Endodermal cell (in vitro differentiated cells): ENCODE results near the gene CNTNAP5. TPM values are rescaled to one million over a fixed set of nuclear protein-coding genes. Genes with fewer than 3 reads are reported as not detected.

Source experiments
- DNase-seq: peaks from one replicate; pipeline ENCODE4 v3.0.0-alpha.2; 2017
- H3K27ac ChIP-seq: 2 replicates; pipeline ENCODE4 v1.5.1; 2013; ENCODE audit warnings: mild to moderate bottlenecking, low read depth, low read length, moderate library complexity
- H3K27me3 ChIP-seq: 2 replicates; pipeline ENCODE4 v1.6.1; 2013; ENCODE audit warnings: mild to moderate bottlenecking, low read length, moderate library complexity; ENCODE audit not compliant: insufficient read depth, control insufficient read depth, poor library complexity, severe bottlenecking
- H3K36me3 ChIP-seq: 2 replicates; pipeline ENCODE4 v1.7.0; 2013; ENCODE audit warnings: mild to moderate bottlenecking, low read length, moderate library complexity; ENCODE audit not compliant: control insufficient read depth, insufficient read depth
- H3K4me1 ChIP-seq: one replicate; pipeline ENCODE4 v1.7.0; 2013; ENCODE audit warnings: low read length; ENCODE audit not compliant: control insufficient read depth, insufficient read depth
- H3K4me3 ChIP-seq: 2 replicates; pipeline ENCODE4 v1.5.1; 2013; ENCODE audit warnings: mild to moderate bottlenecking, low read length, moderate library complexity
- H3K9ac ChIP-seq: 2 replicates; pipeline ENCODE4 v1.6.1; 2013; ENCODE audit warnings: mild to moderate bottlenecking, low read length, moderate library complexity; ENCODE audit not compliant: poor library complexity, severe bottlenecking; ENCODE audit errors: extremely low read depth
- H3K9me3 ChIP-seq: 2 replicates; pipeline ENCODE4 v1.6.1; 2013; ENCODE audit warnings: mild to moderate bottlenecking, low read length, moderate library complexity; ENCODE audit not compliant: control insufficient read depth
- H3K27ac Mint-ChIP-seq: 2 replicates; pipeline ENCODE4 v1.8.0; 2020; ENCODE audit warnings: mixed read lengths
- H3K27me3 Mint-ChIP-seq: 2 replicates; pipeline ENCODE4 v1.8.0; 2021; ENCODE audit warnings: mild to moderate bottlenecking, mixed read lengths; ENCODE audit not compliant: insufficient read depth
- H3K36me3 Mint-ChIP-seq: 2 replicates; pipeline ENCODE4 v1.8.0; 2020; ENCODE audit warnings: low read depth, mixed read lengths
- H3K4me1 Mint-ChIP-seq: 2 replicates; pipeline ENCODE4 v1.8.0; 2020; ENCODE audit warnings: mixed read lengths
- H3K4me3 Mint-ChIP-seq: 2 replicates; pipeline ENCODE4 v1.8.0; 2020; ENCODE audit warnings: mild to moderate bottlenecking, moderate library complexity, mixed read lengths
- H3K9me3 Mint-ChIP-seq: 2 replicates; pipeline ENCODE4 v1.8.0; 2020; ENCODE audit warnings: mild to moderate bottlenecking, mixed read lengths
- WGBS, 2 experiments: methylation state at CpG; one replicate each; pipeline versions ENCODE4 v1.1.5 to v1.1.7; 2013; ENCODE audit warnings: missing lambda C conversion rate in 2 of 2, mixed read lengths in 1 of 2; ENCODE audit not compliant: insufficient coverage in 1 of 2, insufficient read length in 1 of 2; 5-methylcytosine and 5-hydroxymethylcytosine counted together
- total RNA-seq, 2 donors: library from RNA; stranded (reverse); fragmentation: NEBNext Ultra II Directional in 1 of 2; extraction: Animal tissue kit (Norgen Biotek cat#: 25700) in 1 of 2; gene quantifications; 2 replicates in 1 of 2; 3 replicates in 1 of 2; pipeline ENCODE4 v1.2.1, GENCODE V29; 2021
- TF ChIP-seq, protein P1 (sequence below): fragments of 200-600 bp; sonication (generic); conservative IDR thresholded peaks from 2 replicates; pipeline ENCODE4 v1.5.0; 2021; ENCODE audit warnings: antibody characterized with exemption, mild to moderate bottlenecking

The CNTNAP5 gene
- total RNA-seq, 2 donors from 2014 or later = 0.70 to 4.4 TPM

GRCh38 chr2:124301915-124302314, 276.8 kb downstream of the CNTNAP5 start:
- Mint-ChIP-seq H3K27me3 (no peaks in the 10 kb centered on the region), H3K36me3 (no peaks in the 10 kb centered on the region), H3K9me3 (peaks cover 20% of the 10 kb centered on the region), H3K4me1 (peaks cover 19% of the 10 kb centered on the region), H3K27ac (no peak overlapping the region), H3K4me3 (no peak overlapping the region)
- TF ChIP-seq, protein P1, sequence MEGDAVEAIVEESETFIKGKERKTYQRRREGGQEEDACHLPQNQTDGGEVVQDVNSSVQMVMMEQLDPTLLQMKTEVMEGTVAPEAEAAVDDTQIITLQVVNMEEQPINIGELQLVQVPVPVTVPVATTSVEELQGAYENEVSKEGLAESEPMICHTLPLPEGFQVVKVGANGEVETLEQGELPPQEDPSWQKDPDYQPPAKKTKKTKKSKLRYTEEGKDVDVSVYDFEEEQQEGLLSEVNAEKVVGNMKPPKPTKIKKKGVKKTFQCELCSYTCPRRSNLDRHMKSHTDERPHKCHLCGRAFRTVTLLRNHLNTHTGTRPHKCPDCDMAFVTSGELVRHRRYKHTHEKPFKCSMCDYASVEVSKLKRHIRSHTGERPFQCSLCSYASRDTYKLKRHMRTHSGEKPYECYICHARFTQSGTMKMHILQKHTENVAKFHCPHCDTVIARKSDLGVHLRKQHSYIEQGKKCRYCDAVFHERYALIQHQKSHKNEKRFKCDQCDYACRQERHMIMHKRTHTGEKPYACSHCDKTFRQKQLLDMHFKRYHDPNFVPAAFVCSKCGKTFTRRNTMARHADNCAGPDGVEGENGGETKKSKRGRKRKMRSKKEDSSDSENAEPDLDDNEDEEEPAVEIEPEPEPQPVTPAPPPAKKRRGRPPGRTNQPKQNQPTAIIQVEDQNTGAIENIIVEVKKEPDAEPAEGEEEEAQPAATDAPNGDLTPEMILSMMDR = no peak
- no peak for DNase-seq
- H3K27ac ChIP-seq = no peak overlapping the region
- H3K9ac ChIP-seq = no peak overlapping the region
- H3K9me3 ChIP-seq = peaks cover 12% of the 10 kb centered on the region
- H3K4me3 ChIP-seq = no peak overlapping the region
- peaks cover 6% of the 10 kb centered on the region for H3K4me1 ChIP-seq
- H3K27me3 ChIP-seq = no peaks in the 10 kb centered on the region
- no peaks in the 10 kb centered on the region for H3K36me3 ChIP-seq

GRCh38 chr2:124308319-124309062, 283.4 kb downstream of the CNTNAP5 start:
- DNase-seq = no peak
- no peaks in the 10 kb centered on the region for H3K27me3 ChIP-seq
- Mint-ChIP-seq H3K36me3 (no peaks in the 10 kb centered on the region), H3K27ac (no peak overlapping the region), H3K27me3 (no peaks in the 10 kb centered on the region), H3K9me3 (no peaks in the 10 kb centered on the region), H3K4me1 (peaks cover 8% of the 10 kb centered on the region), H3K4me3 (no peak overlapping the region)
- no peak overlapping the region for H3K4me3 ChIP-seq
- WGBS, 2 experiments = 93 to 100% methylated on average over 1 of the region's 1 CpG
- H3K9me3 ChIP-seq = no peaks in the 10 kb centered on the region
- H3K4me1 ChIP-seq = no peaks in the 10 kb centered on the region
- no peak overlapping the region for H3K27ac ChIP-seq
- H3K9ac ChIP-seq = no peak overlapping the region
- H3K36me3 ChIP-seq = no peaks in the 10 kb centered on the region
- TF ChIP-seq, protein P1 = no peak

DNA sequence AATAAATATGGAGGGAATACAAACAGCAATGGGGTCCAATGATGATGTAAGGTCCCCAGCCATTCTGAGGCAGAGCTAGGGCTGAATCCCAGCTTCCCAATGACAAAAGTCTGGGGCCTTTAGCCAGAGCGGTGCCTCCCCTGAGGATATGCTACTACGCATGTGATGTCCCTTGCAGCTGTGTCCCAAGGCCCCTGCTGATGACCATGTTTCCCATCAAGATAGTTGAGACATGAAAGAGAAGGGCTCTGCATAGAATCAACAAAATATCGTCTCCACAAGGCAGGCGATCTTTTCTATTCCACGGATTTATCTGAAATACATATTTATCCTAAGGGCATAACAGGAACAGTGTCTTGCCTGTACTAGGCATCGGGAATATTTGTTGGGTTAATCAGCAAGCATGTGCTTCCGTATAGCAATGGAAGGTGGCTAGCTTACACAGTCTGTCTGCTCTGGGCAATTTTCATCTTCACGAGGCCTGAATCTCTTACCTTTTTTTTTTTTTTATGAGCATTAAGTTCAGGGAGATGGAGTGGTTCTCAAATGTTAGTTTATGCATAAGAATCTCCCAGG, 284.6 kb downstream of the CNTNAP5 start:
- DNase-seq = no peak
- Histone ChIP-seq H3K27me3 (no peaks in the 10 kb centered on the region), H3K9me3 (no peaks in the 10 kb centered on the region), H3K9ac (no peak overlapping the region), H3K4me3 (no peak overlapping the region), H3K36me3 (no peaks in the 10 kb centered on the region), H3K27ac (no peak overlapping the region), H3K4me1 (no peaks in the 10 kb centered on the region)
- H3K27ac Mint-ChIP-seq = no peak overlapping the region
- WGBS, 2 experiments = 80 to 86% methylated on average over 5 to 8 of the region's 8 CpGs
- no peak overlapping the region for H3K4me3 Mint-ChIP-seq
- peaks cover 8% of the 10 kb centered on the region for H3K4me1 Mint-ChIP-seq
- no peaks in the 10 kb centered on the region for H3K27me3 Mint-ChIP-seq
- H3K36me3 Mint-ChIP-seq = no peaks in the 10 kb centered on the region
- TF ChIP-seq, protein P1 = no peak
- H3K9me3 Mint-ChIP-seq = no peaks in the 10 kb centered on the region
